Amniotic epithelial cell (primary cell): ENCODE measurements around the gene CELSR1.

ENCODE experiments used
- DNase-seq: peaks from one replicate; pipeline ENCODE4 v3.0.0-alpha.2; 2010; ENCODE audit warnings: low read depth

Gene CELSR1

DNA sequence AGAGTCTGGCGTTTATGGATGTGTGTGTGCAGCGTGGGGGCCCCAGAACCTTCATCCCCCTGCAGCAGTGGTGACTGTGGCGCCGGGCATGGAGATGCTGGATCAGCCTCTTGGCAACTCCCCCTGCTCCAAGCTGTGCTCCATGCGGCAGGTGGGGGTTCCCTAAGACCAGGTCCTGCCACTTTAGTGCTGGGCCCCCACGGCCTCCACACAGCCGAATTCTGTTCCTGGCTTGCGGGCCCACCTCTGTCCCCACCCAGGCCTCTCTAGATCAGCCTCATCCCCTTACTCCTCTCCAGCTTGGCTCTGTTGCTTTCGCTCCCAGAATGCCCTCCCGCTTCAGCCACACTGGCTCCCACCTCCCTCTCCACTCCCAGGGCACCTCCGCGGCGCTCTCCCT is 142.3 kb downstream of the CELSR1 start:
- no peak for DNase-seq

GRCh38 chr22:46394622-46395021 is 142.8 kb downstream of the CELSR1 start:
- DNase-seq = no peak

DNA sequence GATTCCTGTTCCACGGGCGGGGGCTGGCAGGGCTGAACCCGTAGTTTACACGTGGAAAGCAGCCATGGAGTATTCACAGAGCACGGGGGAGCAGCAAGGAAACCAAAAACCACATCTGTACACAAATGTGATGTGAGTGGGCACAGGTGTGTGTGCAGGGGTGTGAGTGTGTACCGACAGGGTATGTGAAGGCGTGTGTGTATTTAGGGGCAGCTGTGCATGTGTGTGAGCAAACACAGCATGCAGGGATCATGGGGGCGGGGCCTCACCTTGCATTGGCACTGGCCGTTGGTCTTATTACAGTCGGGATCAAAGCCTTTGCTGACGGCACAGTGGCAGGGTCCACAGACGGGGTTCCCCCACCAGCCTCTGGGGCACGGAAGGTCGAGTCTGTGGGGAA is 143.5 kb downstream of the CELSR1 start:
- no peak for DNase-seq

DNA sequence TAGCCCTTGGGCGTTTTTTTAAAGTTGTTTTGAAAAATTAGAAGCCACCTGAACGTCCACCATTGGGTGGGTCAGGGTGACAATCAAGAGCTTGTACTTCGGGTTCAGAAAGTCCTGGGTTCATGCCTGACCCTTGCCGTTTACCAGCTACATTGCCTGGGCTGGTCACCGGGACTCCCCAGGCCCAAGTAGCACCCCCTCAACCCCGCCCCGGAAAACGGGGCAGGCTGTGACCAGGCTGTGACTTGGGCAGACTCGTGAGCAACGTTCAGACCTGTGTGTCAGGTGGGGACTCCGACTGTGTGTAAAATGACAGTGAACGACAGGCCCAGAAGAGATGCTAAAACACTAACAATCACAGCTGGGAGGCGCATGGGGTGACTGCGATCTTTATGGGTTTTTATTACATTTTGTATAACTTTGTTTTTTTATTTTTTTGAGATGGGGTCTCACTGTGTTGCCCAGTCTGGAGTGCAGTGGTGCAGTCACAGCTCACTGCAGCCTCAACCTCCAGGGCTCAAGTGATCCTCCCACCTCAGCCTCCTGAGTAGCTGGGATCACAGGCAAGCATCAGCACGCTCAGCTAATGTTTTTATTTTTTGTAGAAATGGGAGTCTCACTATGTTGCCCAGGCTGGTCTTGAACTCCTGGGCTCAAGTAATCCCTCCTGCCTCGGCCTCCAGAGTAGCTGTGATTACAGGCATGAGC is 145.1 kb downstream of the CELSR1 start:
- no peak for DNase-seq

DNA sequence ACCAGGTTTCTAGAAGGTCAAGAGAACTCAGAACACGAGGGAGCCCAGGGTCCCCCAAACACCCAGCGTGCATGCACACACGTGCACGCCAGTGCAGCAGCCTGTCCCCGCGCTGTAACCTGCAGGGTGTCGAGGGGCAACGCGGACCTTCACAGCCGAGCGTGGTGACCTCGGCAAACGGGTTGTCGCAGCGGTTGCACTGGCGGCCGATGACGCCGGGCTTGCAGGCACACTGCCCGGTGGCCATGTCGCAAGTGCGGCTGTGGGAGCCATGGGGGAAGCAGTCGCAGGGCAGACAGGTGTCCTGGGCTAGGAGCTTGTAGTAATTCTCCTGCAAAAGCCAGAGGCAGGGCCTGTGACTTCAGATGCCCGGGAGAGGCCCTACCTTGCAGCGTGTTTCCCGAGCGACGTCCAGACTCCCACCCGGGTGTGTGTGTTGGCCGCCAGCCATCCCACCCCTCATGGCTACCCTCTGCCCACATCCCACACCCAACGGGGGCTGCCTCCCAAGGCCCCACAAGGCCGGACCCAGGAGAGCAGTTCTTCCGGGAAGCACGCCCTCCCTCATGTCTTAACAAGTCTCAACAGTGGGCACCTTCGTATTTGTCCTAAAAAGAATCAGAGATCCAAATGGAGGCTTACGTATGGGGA is 145.8 kb downstream of the CELSR1 start:
- no peak for DNase-seq

GRCh38 chr22:46390652-46391301 is 146.6 kb downstream of the CELSR1 start:
- peak; percentile 41 for DNase-seq

DNA sequence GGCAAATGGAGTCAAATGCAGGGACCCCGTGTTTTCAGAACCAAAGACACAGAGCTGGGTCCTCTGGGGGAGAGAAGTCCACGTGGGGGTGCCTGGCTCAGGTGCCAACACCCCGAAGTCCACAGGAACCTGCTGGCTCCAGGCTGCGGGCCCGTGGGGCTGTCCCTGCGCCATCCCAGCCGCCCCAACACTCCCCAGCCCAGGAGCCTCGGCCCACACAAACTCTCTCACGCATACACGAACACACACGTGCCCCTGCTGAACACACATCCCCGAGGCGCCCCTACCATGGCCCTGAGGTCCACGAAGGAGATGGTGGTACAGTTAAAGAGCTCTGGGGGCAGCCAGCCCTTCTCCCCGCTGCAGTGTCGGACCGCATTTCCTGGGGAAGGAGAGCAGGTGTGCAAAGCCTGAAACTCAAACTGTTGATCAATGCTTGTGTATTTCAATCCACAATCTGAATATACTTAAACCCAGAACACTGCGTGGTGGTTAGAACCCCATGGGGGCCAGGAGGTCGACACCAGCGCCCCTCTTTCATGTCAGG is 147.2 kb downstream of the CELSR1 start:
- no peak for DNase-seq

DNA sequence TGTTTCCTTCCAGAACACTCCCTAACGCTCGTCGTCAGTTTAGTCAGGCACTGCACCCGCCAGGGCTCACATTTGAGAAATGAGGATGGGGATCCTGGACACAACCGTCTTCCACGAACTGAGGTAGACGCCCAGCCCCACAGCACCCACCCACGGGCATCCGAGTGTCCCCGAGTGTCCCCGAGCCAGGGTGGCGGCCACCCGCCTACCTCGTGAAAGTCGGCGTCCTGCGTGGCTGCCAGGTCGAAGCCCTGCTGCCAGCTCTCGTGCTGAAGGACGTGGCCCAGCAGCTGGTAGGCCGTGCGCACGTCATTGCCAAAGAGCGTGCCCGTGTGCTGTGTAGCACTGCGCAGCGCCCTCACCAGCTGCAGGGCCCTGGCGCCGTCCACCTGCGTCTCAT is 148.3 kb downstream of the CELSR1 start:
- no peak for DNase-seq

DNA sequence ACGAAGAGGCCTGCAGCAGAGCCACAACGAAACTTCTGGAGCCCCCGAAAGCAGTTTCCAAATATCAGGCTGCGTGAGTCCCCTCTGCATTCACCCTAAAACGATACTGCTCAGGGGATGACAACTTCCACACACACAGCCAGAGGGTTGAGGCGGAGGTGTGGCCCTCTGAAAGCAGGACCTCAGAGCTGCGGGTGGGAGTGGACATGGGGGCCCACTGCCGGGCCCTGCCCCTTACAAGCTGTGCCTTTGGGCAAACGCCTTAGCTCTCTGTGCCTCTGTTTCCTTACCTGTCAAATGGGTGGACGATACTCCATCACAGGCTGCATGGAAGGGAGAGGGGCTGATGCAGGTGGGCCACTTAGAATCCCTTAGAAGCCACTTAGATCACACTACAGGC is 148.8 kb downstream of the CELSR1 start:
- DNase-seq = no peak

DNA sequence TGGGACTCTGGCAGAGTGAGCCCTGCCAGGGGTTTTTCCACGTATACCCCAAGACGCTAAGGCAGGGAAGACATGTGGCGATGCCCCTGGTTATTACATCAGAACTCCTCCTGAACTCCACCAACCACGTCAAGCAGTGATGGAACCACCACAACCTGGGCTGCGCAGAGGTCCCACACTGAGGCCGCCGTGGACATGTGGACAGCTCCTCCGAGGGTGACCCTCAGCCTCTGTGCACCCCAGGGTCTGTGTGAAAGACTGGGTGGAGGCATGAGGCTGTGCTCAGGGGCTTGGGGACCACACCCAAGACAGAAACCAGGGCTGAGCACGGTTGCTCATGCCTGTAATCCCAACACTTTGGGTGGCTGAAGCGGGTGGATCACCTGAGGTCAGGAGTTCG is 149.7 kb downstream of the CELSR1 start:
- DNase-seq = no peak

- no peak for DNase-seq
These were observed 151.1 kb downstream of the CELSR1 start for GRCh38 chr22:46386312-46386711.

GRCh38 chr22:46382524-46382923 is 154.9 kb downstream of the CELSR1 start:
- no peak for DNase-seq

- DNase-seq = no peak
These were observed 155.7 kb downstream of the CELSR1 start for GRCh38 chr22:46381731-46382130.

DNA sequence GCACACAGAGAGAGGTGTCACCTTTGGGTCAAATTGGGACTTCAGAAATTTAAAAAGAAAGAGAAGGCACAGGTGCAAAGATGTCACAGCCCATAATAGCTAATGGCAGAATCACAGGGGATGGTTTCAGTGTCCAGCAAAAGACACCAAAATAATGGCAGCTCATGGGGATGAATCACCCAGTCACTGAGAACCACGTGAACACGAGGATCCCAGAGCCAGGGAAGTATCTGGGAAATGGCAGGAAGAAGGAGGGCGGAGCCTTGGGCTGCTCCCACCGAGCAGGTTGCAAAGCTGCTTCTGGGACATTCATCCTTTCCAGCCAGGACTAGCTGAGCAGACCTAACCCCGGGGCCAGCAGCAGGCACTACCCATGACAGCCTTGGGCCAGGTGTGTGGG is 156.3 kb downstream of the CELSR1 start:
- peak; percentile 8 for DNase-seq

- no peak for DNase-seq
These were observed 156.8 kb downstream of the CELSR1 start for GRCh38 chr22:46380581-46380980.

- DNase-seq = no peak
These were observed 157.4 kb downstream of the CELSR1 start for GRCh38 chr22:46380069-46380468.

GRCh38 chr22:46379066-46379930 is 158.1 kb downstream of the CELSR1 start:
- no peak for DNase-seq

DNA sequence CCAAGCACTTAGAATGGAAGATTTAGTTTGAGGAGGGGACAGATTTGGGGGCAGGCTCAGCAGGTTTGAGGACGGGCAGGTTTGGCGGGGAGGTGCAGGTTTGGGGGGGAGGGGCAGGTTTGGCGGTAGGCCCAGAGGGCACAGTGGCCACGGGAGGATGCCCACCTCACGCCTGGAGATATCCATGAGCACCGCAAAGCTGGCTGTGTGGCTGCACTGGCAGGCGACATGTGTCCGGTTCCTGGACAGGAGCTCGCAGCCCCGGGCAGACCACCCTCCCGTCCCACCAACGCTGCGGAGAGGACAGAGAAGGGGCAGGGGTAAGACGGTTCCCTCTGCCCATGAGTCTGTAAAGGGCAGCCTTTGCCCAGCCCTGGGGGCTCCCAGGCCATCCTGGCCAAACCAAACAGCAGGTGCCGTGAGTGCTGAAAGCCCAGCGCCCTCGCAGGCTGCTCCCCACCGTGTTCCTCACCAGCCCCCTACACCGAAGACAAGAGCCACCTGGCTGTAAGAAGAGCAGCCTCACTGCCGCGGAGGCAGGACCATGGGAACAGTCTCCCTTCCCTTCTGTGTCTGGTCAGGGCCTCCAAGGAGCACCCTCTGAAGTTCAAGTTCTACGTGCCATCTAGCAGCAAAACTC is 158.9 kb downstream of the CELSR1 start:
- no peak for DNase-seq

DNA sequence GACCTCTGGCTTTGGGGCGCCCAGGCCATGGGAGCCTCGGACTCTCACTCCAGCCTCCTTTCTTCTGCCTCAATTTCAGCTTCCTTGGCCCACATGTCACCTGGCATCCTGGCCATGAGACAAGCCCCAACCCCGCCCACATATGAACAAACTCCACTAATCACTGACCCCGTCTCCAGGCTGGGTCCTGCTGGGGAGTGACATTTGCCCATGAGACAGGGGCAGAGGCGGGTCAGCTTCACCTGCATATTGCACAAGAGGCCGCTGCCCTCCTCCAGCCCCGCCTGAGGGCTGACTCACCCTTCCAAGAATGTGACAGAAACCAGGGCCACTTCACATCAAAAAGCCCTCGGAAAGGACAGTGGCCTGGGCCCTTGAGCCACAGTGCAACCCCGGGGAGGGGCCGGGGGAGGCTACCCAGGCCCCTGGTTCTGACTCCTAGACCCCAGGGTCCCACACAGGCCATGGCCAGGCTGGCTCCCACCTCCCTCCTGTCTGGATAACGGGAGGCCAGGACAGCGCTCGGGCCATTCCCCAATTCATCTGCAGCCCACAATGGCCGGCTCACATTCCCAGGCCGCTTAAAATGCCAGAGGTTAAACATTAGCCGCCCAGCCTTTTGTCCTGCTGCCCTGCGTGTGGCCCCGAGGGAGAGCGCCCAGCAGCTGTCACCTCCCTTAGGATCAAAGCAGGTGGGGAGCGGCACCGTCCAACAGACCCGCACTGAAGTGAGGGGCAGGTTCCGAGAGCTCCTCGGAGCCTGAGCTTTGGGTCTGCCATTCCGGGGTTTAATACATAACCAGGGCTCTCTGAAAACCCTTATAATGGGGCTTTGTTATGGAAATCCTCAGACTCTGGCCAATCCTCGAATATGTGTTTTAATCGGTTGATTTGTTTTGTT is 159.6 kb downstream of the CELSR1 start:
- DNase-seq = peak; percentile 39

DNA sequence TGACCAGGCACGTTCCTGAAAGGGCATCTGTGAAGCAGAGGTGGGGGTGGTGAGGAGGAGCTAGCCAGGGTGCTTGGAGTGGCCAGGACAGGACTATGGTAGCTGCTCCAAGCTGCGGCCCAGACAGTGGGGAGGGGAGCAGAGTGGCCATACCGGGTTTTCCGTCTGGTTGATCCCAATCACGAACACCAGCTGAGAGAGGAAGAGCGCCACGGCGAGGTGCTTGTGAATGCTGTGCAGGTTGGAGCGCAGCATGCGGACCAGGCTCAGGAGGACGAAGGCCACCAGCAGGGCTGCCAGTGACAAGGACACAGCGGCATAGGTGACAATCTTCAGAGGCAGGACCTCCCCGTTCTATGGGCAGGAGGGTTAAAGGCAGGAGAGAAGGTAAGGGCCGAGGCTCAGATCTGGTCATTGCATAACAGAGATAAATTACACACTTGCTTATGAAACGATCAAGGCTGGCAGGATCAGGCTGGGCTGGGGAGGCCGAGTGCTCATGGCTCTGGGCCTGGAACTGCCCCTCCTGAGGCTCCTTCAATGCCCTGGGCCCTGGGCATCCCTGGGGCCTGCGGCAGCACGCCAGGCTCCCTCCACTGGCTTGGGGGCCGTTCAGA is 160.4 kb downstream of the CELSR1 start:
- DNase-seq = no peak
